Measurements from ENCODE around the gene CS.
"Not testable (repeated sequence)": the region's sequence is repeated elsewhere in the genome, so short reads cannot be mapped to it uniquely, and the experiment has no call there.

CS gene

DNA sequence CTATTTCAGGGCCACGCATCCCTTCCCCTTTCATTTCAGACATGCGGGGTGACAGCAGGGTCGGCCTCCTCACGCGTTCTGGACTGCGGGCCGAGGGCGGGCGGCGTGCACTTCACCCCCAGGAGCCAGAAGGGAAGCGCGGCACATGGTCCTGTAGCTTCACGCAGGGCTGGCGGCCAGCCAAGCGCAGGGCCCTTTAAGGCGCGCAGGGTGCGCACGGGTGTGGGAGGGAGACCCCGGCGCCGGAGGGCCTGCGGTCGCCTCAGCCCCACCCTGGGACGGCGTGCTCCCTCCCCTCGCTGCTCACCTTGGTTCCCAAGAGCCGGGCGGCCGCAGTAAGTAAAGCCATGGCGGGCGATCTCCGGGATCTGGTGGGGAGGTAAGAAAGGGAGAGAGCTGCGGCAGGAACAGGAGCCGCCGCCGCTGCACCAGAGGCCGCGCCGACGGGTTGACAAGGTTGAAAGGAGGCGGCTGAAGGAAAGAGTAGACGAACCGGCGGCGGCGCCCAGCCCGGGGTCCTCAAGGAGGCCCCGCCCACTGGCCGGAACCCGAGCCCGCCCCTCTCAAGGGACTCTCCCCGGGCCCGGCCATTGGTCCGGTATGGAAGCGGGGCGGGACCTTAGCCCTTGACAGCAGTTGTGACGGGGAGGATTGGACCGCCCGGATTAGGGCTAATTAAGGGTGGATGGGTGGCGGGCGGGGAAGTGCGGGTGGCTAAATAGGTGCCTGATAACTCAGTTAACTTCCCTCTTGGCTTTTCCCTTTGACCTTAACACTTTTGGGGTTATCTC is at the start of gene CS:
CS (minus strand) TSS at position 478 of the 791 bp plus-strand sequence; CDS start at position 349, 129 bp downstream.
- peak; percentile 97 for DNase-seq

DNA sequence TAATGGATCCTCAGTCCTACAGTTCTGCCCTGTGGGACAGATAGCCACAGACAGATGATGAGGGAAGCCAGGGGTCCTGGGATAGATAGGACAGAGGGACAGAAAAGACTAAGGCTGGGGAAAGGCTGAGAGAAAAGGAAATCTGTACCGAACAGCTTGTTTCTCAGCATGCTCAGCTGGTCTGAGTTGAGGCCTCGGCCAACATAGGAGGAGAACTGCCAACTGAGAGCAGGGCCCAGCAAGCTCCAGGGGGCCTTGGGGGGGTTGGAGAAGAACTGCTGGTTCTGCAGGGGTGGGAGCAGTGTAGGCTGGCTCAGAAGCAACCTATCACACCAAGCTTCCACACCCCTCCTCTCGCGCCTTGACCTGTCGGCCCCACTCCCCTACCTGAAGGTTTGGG is 48.6 kb upstream of the CS start:
- no peak for DNase-seq

DNA sequence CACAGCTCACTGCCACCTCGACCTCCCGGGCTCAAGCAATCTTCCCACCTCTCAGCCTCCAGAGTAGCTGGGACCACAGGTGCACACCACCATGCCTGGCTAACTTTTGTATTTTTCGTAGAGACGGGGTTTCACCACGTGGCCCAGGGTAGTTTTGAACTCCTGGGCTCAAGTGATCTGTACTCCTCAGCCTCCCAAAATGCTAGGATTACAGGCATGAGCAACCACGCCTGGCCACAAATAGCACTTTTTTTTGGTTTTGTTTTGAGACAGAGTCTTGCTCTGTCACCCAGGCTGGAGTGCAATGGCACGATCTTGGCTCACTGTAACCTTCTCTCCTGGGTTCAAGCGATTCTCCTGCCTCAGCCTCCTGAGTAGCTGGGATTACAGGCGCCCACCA is 47.1 kb upstream of the CS start:
- DNase-seq: not testable (repeated sequence)

DNA sequence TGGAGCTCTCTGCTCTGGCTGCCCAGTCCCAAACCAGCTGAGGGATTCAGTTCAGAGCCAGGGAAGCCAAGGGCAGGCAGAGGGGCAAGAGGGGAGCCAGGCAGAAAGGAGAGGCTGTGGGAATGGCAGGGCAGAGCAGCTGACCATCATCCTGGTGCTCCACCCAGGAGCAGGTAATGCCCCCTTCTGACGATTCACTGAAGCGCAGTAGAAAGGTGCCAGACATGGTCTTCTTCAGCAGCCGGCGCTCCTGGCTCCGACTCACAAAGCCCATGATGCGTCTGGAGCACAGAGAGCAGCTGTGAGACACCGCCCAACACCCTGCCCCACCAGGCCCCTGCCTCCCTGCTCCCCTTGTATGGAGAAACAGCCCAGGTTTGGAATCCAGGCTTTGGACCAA is 46.5 kb upstream of the CS start:
- DNase-seq: no peak

DNA sequence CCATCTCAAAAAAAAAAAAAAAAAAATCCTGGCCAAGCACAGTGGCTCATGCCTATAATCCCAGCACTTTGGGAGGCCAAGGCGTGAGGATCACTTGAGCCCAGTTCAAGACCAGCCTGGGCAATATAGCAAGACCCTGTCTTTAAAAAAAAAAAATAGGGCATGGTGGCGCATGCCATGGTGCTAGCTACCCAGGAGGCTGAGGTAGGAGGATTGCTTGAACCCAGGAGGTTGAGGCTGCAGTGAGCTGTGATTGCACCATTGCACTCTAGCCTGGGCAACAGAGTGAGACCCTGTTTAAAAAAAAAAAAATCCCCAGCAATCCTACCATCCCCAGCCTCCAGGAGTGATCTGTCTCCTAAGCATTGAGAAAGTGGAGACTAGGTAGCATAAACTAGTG is 42.2 kb upstream of the CS start:
- not testable (repeated sequence) for DNase-seq

DNA sequence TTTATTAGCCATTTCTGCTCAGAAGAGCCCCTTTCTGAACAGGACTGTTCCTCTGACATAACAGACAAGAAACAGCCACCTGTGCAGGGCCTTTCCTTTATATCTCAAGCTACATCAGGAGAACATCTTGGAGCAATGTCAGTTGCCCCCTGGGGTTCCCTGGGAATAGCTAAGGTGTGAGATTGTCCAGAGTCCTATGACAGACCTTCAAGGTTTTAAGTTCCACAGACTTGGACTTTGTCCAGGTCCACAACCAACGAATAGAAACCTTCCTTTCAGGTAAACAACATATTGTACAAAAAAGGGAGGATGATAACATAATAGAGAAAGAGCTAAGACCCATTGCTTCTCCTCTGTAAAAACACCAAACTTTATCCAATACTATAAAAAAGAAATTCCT is 41.5 kb upstream of the CS start:
- DNase-seq: no peak

DNA sequence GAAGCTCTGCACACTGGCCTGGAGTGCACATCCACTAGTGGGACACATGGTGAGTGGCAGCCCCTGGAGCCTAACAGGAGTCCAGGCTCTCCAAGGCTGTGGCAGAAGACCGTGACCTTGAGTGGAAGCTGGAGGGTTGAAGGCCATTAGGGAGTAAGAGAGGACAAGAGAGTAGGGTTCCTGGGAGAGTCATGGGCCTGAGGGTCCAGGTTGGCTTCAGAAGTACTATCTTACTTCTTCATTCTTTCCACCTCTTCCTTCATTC is 39.0 kb upstream of the CS start:
- no peak for DNase-seq

DNA sequence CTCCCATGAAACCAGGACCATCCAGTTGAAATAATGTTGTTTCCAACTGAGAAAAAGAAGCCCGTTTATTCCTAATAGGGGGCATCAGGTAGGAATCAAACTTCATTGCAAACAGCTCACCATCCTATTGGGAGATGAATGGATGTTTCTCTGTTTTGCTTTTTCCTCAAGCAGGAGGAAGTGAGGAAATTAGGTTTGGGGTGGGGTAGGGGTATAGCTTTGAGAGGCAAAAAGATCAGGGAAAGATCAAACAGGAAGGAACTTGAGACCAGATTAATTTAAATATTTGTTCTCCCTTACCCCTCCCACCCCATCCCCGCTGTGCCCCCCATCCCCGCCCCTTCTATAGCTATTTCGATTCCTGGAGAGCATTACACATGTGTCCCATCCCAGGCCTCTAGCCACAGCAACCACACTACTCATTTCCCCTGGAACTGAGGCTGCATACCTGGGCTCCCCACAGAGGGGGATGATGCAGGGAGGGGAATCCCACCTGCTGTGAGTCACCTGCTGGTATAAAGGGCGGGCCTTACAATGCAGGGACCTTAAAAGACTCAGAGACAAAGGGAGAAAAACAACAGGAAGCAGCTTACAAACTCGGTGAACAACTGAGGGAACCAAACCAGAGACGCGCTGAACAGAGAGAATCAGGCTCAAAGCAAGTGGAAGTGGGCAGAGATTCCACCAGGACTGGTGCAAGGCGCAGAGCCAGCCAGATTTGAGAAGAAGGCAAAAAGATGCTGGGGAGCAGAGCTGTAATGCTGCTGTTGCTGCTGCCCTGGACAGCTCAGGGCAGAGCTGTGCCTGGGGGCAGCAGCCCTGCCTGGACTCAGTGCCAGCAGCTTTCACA is 38.4 kb upstream of the CS start, which contains the start of gene IL23A:
IL23A (plus strand) TSS at position 577 of the 850 bp plus-strand sequence; CDS start at position 738, 161 bp downstream.
- peak; percentile 75 for DNase-seq

DNA sequence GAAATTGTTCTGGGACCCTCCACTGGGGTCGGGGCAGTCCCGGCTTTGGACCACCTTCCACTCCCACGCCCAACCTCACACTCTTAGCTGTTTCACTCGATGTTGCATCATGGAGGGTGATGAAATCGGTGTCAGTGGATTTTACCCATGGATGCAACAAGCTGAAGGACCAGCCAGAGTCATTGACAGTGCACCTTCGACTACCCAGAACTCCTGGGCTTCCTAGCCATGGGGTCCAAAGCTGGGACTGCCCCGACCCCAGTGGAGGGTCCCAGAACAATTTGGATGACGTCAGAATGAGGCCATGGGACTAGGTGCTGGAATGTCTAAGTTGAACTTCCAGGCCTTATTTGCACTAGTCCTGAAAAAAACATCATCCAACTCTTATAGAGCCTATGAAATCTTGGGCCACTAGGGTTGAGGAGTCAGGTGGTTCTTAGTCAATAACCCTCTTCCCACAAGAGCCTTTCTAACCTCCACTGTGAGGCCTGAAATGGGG is 37.7 kb upstream of the CS start:
- DNase-seq: no peak

DNA sequence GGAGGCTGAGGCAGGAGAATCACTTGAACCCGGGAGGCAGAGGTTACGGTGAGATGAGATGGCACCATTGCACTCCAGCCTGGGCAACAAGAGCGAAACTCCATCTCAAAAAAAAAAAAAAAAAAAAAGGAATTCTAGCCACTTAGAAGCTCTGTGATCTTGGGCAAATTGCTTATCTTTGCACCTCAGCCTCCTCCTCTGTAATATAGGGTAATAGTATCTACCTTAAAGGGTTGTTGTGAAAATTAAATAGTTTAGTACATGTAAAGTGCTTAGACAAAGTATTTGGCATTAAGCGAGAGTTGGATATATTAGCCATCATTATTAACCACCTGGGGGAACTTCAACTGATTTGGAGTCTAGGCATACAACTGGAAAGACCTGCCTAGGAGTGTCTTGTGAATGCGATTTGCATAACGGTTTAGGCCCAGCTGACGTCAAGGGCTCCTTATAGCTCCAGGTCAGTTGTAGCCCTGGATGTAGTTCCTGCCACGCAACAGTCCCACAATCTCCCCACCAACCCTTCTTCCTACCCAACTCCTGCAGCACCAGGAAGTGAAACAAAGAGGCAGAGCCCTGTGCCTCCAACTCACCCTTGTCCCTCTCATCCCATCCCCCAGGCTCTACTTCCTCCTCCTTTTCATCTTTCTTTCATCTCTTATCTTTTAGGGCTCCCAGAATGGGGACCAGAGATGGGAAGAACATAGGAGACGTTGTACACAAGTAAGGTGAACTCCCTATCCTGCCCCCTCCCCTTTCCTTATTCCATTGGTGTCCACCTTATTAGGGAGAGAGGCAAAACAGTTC is 36.4 kb upstream of the CS start:
- DNase-seq: no peak

DNA sequence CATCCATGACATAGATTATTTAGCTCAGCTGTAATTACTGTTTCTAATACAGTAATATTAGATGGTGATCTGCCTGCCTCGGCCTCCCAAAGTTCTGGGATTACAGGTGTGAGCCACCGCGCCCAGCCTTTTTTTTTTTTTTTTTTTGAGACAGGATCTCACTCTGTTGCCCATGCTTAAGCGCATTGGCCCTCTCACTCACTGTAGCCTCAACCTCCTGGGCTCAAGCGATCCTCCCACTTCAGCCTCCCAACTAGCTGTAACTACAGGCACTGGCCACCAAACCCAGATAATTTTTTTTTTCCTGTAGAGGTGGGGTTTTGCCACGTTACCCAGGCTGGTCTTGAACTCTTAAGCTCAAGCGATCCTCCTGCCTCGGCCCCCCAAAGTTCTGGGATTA is 35.4 kb upstream of the CS start:
- not testable (repeated sequence) for DNase-seq

DNA sequence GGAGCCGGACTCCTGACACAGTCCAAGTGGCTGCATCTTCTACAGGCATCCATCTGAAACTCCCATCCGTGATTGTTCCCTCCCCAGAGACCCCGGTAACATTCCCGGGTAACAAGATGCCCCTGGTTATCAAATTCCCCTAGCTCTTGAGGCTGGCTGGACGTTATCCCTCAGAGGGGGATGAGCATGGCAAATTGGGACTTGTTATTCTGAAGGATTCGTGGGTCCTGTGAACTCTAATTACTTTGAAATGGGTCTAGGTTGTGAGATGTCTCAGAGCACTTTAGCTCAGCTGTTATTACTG is 34.3 kb upstream of the CS start:
- no peak for DNase-seq

DNA sequence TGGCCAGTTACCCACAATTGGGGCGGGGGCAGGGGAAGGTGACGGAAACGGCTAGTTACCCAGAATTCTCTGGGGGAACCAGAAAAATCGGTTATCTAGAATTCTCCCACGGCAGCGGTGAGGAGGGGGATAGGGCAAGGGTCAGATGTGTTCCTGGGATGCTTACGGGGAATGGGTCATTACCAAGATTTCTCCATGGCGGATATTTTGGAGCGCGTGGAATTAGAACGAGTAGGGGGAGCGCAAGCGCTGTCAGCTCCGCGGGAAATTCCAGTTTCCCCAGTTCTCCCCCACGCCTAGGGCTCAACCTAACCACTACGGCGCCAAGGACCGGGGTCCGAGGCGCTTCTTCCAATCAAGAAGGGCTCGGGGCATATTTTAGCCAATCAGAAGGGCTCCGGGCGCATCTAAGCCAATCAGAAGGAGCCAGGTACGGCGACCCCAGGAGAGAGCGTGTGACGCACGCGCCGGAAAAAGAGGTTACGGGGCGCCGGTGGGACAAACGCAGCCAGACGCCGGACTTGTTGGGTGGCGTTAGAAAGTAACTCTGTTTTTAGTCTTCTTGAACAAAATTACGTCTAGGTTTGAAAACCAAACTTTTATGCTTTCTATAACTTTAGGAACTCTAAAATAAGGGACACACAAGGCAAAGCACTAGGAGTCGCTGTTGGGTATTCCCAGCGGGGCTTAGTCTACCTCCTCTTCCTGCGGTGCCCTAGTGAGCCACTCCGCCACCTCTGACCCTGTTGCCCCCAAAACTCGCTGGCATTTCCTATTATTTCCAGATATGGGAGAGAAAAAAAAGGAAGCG is 33.8 kb upstream of the CS start, which contains the start of gene PAN2:
PAN2 (minus strand) TSS at position 322 of the 811 bp plus-strand sequence. CDS start 906 bp downstream, outside the sequence.
- peak; percentile 87 for DNase-seq

DNA sequence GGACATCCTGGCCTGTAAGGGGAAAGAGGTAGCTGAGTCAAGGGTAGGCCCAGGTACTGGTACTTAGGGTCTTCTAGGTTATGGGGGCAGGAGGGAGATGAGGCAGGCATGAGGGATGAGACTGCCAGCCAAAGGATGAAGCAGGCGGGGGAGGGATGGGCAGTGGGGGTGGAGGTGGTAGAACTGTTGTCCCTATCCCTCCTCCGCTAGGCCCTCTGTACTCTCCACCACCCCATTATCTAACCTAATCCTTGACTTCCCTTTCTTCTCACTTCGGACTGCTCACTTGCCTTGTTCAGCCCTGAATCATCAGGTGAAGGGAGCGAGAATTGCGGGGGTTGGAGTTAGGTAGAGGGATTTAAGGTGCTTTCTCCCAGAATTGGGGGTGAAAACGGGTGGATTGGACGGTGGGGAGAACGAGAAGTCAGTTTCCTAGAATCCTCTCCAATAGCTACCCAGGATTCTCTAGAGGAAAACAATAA is 33.1 kb upstream of the CS start:
- no peak for DNase-seq

DNA sequence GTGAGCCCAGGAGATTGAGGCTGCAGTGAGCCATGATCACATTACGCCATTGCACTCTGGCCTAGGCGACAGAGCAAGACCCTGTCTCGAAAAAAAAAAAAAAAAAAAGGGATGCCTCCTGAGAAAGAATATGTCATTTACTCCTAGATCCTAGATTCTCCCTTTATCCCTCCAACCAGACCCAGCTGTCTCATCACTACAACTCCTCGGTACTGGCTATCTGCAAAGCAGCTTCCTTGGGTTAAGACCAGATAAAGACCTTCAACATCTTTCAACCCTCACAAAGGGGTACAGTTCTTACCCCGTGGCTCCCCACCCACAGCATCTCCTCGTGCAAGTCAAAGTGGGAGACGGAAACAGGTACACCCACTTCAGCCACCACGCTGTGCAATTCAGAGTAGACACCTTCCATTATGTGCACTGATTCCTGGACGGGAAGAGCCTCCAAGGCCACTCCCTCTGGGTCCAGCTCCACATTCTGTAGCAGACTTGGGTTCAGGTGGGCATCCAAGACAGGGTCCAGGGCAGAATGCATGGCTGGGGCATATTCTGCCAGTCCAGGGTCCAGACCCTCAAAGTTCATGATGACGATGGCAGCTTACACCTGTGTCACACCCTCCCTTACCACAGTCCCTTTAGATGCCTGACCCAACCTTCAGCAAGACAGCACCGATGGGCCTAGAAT is 32.5 kb upstream of the CS start:
- DNase-seq: no peak

DNA sequence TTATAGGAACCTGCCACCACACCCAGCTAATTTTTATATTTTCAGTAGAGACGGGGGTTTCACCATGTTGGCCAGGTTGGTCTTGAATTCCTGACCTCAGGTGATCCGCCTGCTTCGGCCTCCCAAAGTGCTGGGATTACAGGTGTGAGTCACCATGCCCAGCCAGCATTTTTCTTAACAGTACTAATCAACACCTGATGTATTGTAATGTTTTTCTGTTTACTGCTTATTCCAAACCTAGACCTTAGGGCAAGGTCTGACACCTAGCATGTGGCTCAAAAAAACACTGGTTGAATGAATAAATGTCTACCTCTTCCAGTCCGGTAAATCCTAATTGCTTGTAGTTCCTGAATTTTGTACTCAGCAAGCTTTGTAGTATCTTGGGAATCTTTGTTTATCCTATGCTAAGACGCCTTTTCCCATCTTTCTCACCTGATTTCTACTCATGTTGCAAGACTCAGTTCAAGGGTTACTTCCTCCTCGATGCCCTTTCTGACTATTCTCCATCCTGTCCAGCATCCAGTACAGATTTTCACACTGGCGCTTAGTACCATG is 30.9 kb upstream of the CS start:
- DNase-seq: no peak

DNA sequence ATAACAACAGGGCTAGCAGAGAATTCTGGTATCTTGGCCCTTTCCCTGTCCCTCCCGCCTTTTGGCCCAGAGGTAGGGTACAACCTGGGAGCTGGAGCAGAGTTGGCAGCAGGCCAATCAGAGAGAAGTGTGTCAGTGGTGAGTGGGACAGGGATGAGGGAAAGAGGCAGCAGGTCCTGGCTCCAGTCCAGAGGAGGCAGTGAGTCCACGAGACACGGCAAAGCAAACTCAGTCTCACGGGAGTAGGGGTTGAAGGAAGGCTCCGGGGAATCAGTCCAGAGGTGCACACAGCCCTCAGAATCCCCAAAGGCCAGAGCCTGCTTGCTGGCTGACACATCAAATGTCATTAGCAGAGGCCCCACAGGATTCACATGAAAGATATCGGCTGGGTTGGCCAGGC is 26.4 kb upstream of the CS start:
- DNase-seq: no peak

DNA sequence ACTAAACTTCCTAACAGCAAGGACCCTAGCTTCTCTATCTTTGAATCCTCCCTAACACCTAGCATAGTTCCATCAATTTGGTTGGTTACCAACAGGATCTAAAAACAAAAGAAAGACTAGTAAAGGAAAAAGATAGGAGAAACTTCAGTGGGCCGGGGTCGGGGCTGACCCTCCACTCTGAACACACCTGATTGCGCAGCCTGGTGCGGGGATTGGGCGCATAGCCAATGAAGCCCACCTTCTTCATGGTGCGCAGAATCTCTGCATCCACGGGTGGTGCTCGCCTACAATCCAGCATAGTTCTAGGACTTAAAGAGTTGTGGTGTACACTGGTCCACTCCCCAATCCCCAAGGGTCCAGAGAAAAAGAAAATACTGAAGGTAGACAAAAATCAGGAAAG is 26.0 kb upstream of the CS start:
- no peak for DNase-seq

DNA sequence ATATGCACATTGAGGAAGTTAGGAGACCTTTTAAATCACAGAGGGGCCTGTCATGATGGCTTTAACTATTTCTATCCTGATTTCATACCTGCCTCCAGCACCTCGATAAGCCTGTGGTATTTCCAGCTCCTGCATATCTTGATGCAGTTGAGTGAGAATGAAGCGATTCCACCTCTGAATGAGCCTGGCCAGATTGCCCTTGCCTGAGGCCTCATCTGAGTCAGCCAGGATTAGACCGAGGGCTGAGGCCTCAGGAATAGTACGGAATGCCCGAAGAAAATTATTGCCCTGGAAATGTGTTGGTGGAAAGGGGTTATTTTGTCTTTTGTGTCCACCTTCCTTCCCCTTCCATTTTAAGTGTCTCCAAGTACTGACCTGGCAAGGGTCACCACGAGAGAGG is 24.1 kb upstream of the CS start:
- DNase-seq: no peak

DNA sequence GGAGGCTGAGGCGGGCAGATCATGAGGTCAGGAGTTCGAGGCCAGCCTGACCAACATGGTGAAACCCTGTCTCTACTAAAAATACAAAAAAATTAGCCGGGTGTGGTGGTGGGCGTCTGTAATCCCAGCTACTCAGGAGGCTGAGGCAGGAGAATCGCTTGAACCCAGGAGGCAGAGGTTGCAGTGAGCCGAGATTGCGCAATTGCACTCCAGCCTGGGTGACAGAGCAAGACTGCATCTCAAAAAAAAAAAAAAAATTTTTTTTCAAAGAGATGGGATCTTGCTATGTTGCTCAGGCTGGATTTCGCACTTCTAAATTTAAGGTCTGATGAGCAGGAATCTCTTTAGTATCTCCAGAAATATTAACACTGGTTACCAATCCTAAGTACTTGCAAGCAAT is 21.5 kb upstream of the CS start:
- DNase-seq: not testable (repeated sequence)

DNA sequence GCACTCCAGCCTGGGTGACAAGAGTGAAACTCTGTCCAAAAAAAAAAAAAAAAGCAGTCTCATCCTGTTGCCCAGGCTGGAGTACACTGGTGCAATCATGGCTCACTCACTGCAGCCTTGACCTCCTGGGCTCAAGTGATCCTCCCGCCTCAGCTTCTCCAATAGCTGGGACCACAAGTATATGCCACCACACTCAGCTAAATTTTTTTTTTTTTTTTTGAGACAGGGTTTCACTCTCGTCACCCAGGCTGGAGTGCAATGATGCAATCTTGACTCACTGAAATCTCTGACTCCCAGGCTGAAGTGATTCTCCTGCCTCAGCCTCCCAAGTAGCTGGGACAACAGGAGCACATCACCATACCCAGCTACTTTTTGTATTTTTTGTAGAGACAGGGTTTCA is 20.9 kb upstream of the CS start:
- no peak for DNase-seq
